HEK293T (cell line): ENCODE data around the gene TLK2.

Experiments
- L3MBTL2 ChIP-seq: fragments of 450-650 bp; conservative IDR thresholded peaks from 2 replicates; pipeline ENCODE4 v1.6.1; 2016; ENCODE audit warnings: mild to moderate bottlenecking
- NFRKB ChIP-seq: fragments of 450-650 bp; IDR thresholded peaks from 2 replicates; pipeline ENCODE4 v1.6.1; 2016; ENCODE audit warnings: mild to moderate bottlenecking, moderate library complexity
- SP1 ChIP-seq: fragments of 450-650 bp; IDR thresholded peaks from 2 replicates; pipeline ENCODE4 v1.6.1; 2017
- SUZ12 ChIP-seq: fragments of 450-650 bp; IDR thresholded peaks from 2 replicates; pipeline ENCODE4 v1.6.1; 2016; ENCODE audit warnings: mild to moderate bottlenecking
- ZNF384 ChIP-seq: fragments of 450-650 bp; IDR thresholded peaks from 2 replicates; pipeline ENCODE4 v1.6.1; 2016
- TF ChIP-seq, protein P1 (sequence below): fragments of 450-650 bp; IDR thresholded peaks from 2 replicates; pipeline ENCODE4 v1.6.1; 2016

DNA sequence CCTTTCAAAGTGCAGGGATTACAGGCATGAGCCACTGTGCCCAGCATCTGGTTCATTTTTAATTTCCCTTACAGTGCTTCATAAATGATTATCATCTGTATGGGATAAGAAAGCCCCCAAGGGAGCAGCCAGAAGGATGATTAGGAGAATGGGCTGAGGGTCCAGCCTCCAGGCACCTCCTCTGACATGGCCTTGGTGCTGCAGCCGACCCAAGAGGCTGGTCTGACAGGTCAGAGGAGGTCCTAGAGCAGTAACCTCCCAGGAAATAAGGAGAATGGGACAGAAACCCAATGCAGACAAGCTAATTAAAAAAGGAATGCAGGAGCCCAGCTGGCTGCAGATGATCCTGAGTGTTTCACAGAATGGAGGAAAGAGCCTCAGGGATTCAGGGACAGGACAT is 177.8 kb downstream of the TLK2 start:
- TF ChIP-seq SUZ12, result no peak
- no peak for TF ChIP-seq NFRKB
- TF ChIP-seq SP1, result no peak
- TF ChIP-seq, protein P1, sequence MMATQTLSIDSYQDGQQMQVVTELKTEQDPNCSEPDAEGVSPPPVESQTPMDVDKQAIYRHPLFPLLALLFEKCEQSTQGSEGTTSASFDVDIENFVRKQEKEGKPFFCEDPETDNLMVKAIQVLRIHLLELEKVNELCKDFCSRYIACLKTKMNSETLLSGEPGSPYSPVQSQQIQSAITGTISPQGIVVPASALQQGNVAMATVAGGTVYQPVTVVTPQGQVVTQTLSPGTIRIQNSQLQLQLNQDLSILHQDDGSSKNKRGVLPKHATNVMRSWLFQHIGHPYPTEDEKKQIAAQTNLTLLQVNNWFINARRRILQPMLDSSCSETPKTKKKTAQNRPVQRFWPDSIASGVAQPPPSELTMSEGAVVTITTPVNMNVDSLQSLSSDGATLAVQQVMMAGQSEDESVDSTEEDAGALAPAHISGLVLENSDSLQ, result no peak
- no peak for TF ChIP-seq L3MBTL2
- TF ChIP-seq ZNF384, result no peak
